Measurements from ENCODE around the gene KRT26. TPM values are rescaled to one million over a fixed set of nuclear protein-coding genes. Genes with fewer than 3 reads are reported as not detected.

The KRT26 gene
- total RNA-seq, 2 donors from 2014 or later, result not detected

- no peak overlapping the region for H3K4me3 Mint-ChIP-seq
- no peak overlapping the region for H3K27ac Mint-ChIP-seq
- DNase-seq, result no peak
- no peaks in the 10 kb centered on the region for H3K4me1 Mint-ChIP-seq
- no peak for ATAC-seq
- no peaks in the 10 kb centered on the region for H3K9me3 ChIP-seq (ENCODE audit: control insufficient read depth, low read length, poor library complexity, severe bottlenecking)
- H3K27me3 Mint-ChIP-seq, result peaks cover 83% of the 10 kb centered on the region
- H3K36me3 Mint-ChIP-seq (ENCODE audit: low read depth), result peaks cover 2% of the 10 kb centered on the region
These were observed 38.5 kb upstream of the KRT26 start for GRCh38 chr17:40810494-40810893.

GRCh38 chr17:40809721-40810421 is 37.9 kb upstream of the KRT26 start:
- H3K4me3 Mint-ChIP-seq, result no peak overlapping the region
- no peaks in the 10 kb centered on the region for H3K4me1 Mint-ChIP-seq
- H3K36me3 Mint-ChIP-seq (ENCODE audit: low read depth), result peaks cover 7% of the 10 kb centered on the region
- no peak overlapping the region for H3K27ac Mint-ChIP-seq
- H3K27me3 Mint-ChIP-seq, result peaks cover 89% of the 10 kb centered on the region
- DNase-seq, result no peak
- no peak for ATAC-seq
- no peaks in the 10 kb centered on the region for H3K9me3 ChIP-seq (ENCODE audit: control insufficient read depth, low read length, poor library complexity, severe bottlenecking)

GRCh38 chr17:40806131-40806530 is 34.1 kb upstream of the KRT26 start:
- no peak overlapping the region for H3K27ac Mint-ChIP-seq
- no peak overlapping the region for H3K4me3 Mint-ChIP-seq
- ATAC-seq, result no peak
- peaks cover 70% of the 10 kb centered on the region for H3K27me3 Mint-ChIP-seq
- H3K4me1 Mint-ChIP-seq, result peaks cover 3% of the 10 kb centered on the region
- no peaks in the 10 kb centered on the region for H3K9me3 ChIP-seq (ENCODE audit: control insufficient read depth, low read length, poor library complexity, severe bottlenecking)
- DNase-seq, result no peak
- peaks cover 5% of the 10 kb centered on the region for H3K36me3 Mint-ChIP-seq (ENCODE audit: low read depth)

- Mint-ChIP-seq H3K4me3 (no peak overlapping the region), H3K27ac (no peak overlapping the region), H3K36me3 (ENCODE audit: low read depth) (peaks cover 5% of the 10 kb centered on the region), H3K27me3 (peaks cover 60% of the 10 kb centered on the region), H3K4me1 (peaks cover 3% of the 10 kb centered on the region)
- H3K9me3 ChIP-seq (ENCODE audit: control insufficient read depth, low read length, poor library complexity, severe bottlenecking), result no peaks in the 10 kb centered on the region
- ATAC-seq (peak; percentile 85), DNase-seq (peak; percentile 50 to 65 (median 53))
These were observed 31.6 kb upstream of the KRT26 start for GRCh38 chr17:40803617-40804082.

- Mint-ChIP-seq H3K36me3 (ENCODE audit: low read depth) (peaks cover 8% of the 10 kb centered on the region), H3K4me3 (no peak overlapping the region), H3K4me1 (peaks cover 3% of the 10 kb centered on the region), H3K27ac (no peak overlapping the region), H3K27me3 (peaks cover 55% of the 10 kb centered on the region)
- ATAC-seq, result no peak
- no peaks in the 10 kb centered on the region for H3K9me3 ChIP-seq (ENCODE audit: control insufficient read depth, low read length, poor library complexity, severe bottlenecking)
- DNase-seq, result no peak
These were observed 29.2 kb upstream of the KRT26 start for GRCh38 chr17:40801157-40801556.

GRCh38 chr17:40800381-40800780 is 28.4 kb upstream of the KRT26 start:
- Mint-ChIP-seq H3K27me3 (peaks cover 55% of the 10 kb centered on the region), H3K27ac (no peak overlapping the region), H3K4me1 (peaks cover 3% of the 10 kb centered on the region), H3K4me3 (no peak overlapping the region), H3K36me3 (ENCODE audit: low read depth) (peaks cover 8% of the 10 kb centered on the region)
- DNase-seq (no peak), ATAC-seq (no peak)
- no peaks in the 10 kb centered on the region for H3K9me3 ChIP-seq (ENCODE audit: control insufficient read depth, low read length, poor library complexity, severe bottlenecking)

GRCh38 chr17:40799859-40800258 is 27.9 kb upstream of the KRT26 start, which contains the start of gene KRT28:
TSS of gene KRT28 (minus strand) at chr17:40799959. CDS start at chr17:40799893, 66 bp downstream.
- DNase-seq (no peak), ATAC-seq (no peak)
- H3K27ac Mint-ChIP-seq, result no peak within 1 kb of the TSS
- H3K36me3 Mint-ChIP-seq (ENCODE audit: low read depth), result peaks cover 3% of the 10 kb centered on the region
- peaks cover 55% of the 10 kb centered on the region for H3K27me3 Mint-ChIP-seq
- H3K4me3 Mint-ChIP-seq, result no peak within 1 kb of the TSS
- H3K4me1 Mint-ChIP-seq, result peaks cover 3% of the 10 kb centered on the region
- no peaks in the 10 kb centered on the region for H3K9me3 ChIP-seq (ENCODE audit: control insufficient read depth, low read length, poor library complexity, severe bottlenecking)

GRCh38 chr17:40796846-40797245 is 24.8 kb upstream of the KRT26 start:
- H3K9me3 ChIP-seq (ENCODE audit: control insufficient read depth, low read length, poor library complexity, severe bottlenecking), result no peaks in the 10 kb centered on the region
- no peaks in the 10 kb centered on the region for H3K4me1 Mint-ChIP-seq
- no peak for ATAC-seq
- H3K4me3 Mint-ChIP-seq, result no peak overlapping the region
- H3K36me3 Mint-ChIP-seq (ENCODE audit: low read depth), result peaks cover 3% of the 10 kb centered on the region
- H3K27ac Mint-ChIP-seq, result no peak overlapping the region
- no peak for DNase-seq
- H3K27me3 Mint-ChIP-seq, result peaks cover 58% of the 10 kb centered on the region

GRCh38 chr17:40795019-40795667 is 23.1 kb upstream of the KRT26 start:
- H3K36me3 Mint-ChIP-seq (ENCODE audit: low read depth), result peaks cover 3% of the 10 kb centered on the region
- ATAC-seq (no peak), DNase-seq (no peak)
- H3K27ac Mint-ChIP-seq, result no peak overlapping the region
- no peaks in the 10 kb centered on the region for H3K4me1 Mint-ChIP-seq
- no peaks in the 10 kb centered on the region for H3K9me3 ChIP-seq (ENCODE audit: control insufficient read depth, low read length, poor library complexity, severe bottlenecking)
- no peak overlapping the region for H3K4me3 Mint-ChIP-seq
- peaks cover 60% of the 10 kb centered on the region for H3K27me3 Mint-ChIP-seq

- H3K4me1 Mint-ChIP-seq, result no peaks in the 10 kb centered on the region
- H3K27ac Mint-ChIP-seq, result no peak overlapping the region
- no peak overlapping the region for H3K4me3 Mint-ChIP-seq
- no peaks in the 10 kb centered on the region for H3K9me3 ChIP-seq (ENCODE audit: control insufficient read depth, low read length, poor library complexity, severe bottlenecking)
- no peak for DNase-seq
- no peak for ATAC-seq
- H3K36me3 Mint-ChIP-seq (ENCODE audit: low read depth), result peaks cover 3% of the 10 kb centered on the region
- H3K27me3 Mint-ChIP-seq, result peaks cover 60% of the 10 kb centered on the region
These were observed 22.5 kb upstream of the KRT26 start for GRCh38 chr17:40794466-40794865.

GRCh38 chr17:40793832-40794231 is 21.8 kb upstream of the KRT26 start:
- Mint-ChIP-seq H3K36me3 (ENCODE audit: low read depth) (peaks cover 3% of the 10 kb centered on the region), H3K4me3 (no peak overlapping the region), H3K27ac (no peak overlapping the region), H3K27me3 (peaks cover 55% of the 10 kb centered on the region), H3K4me1 (no peaks in the 10 kb centered on the region)
- H3K9me3 ChIP-seq (ENCODE audit: control insufficient read depth, low read length, poor library complexity, severe bottlenecking), result no peaks in the 10 kb centered on the region
- no peak for ATAC-seq
- no peak for DNase-seq

- ATAC-seq, result no peak
- H3K27me3 Mint-ChIP-seq, result peaks cover 48% of the 10 kb centered on the region
- no peak overlapping the region for H3K4me3 Mint-ChIP-seq
- H3K9me3 ChIP-seq (ENCODE audit: control insufficient read depth, low read length, poor library complexity, severe bottlenecking), result no peaks in the 10 kb centered on the region
- H3K4me1 Mint-ChIP-seq, result no peaks in the 10 kb centered on the region
- no peak overlapping the region for H3K27ac Mint-ChIP-seq
- H3K36me3 Mint-ChIP-seq (ENCODE audit: low read depth), result peaks cover 3% of the 10 kb centered on the region
- no peak for DNase-seq
These were observed 19.9 kb upstream of the KRT26 start for GRCh38 chr17:40791787-40792436.

GRCh38 chr17:40791111-40791510 is 19.1 kb upstream of the KRT26 start:
- H3K36me3 Mint-ChIP-seq (ENCODE audit: low read depth), result no peaks in the 10 kb centered on the region
- no peak for DNase-seq
- no peak overlapping the region for H3K27ac Mint-ChIP-seq
- no peak overlapping the region for H3K4me3 Mint-ChIP-seq
- peaks cover 41% of the 10 kb centered on the region for H3K27me3 Mint-ChIP-seq
- ATAC-seq, result no peak
- no peaks in the 10 kb centered on the region for H3K9me3 ChIP-seq (ENCODE audit: control insufficient read depth, low read length, poor library complexity, severe bottlenecking)
- H3K4me1 Mint-ChIP-seq, result no peaks in the 10 kb centered on the region
